ENCODE results near the gene SLC28A1. TPM values are rescaled to one million over a fixed set of nuclear protein-coding genes. Genes with fewer than 3 reads are reported as not detected.

SLC28A1 gene
- total RNA-seq, 1 experiment from 2014 or later = not detected

- no peak overlapping the region for H3K4me3 ChIP-seq (ENCODE audit: low read length)
- no peaks in the 10 kb centered on the region for H3K36me3 ChIP-seq (ENCODE audit: insufficient read depth, low read length)
- H4K20me1 ChIP-seq (ENCODE audit: insufficient read depth, low read depth, low read length) = no peaks in the 10 kb centered on the region
- H3K79me2 ChIP-seq (ENCODE audit: low read length) = no peaks in the 10 kb centered on the region
- no peaks in the 10 kb centered on the region for H3K27me3 ChIP-seq (ENCODE audit: low read length)
- no peaks in the 10 kb centered on the region for H3K9me3 ChIP-seq (ENCODE audit: low read length)
- H3K9ac ChIP-seq (ENCODE audit: low read length) = no peak overlapping the region
- no peaks in the 10 kb centered on the region for H3K4me1 ChIP-seq (ENCODE audit: low read length)
- no peak overlapping the region for H2AFZ ChIP-seq (ENCODE audit: low read length)
- H3K9me2 ChIP-seq (replicated peaks; ENCODE audit: insufficient read depth, low read length) = no peaks in the 10 kb centered on the region
- no peak overlapping the region for H3K27ac ChIP-seq (ENCODE audit: low read length)
- H3K4me2 ChIP-seq (ENCODE audit: low read depth, low read length, poor library complexity, severe bottlenecking) = no peak overlapping the region
- no peak for DNase-seq
These were observed 86.4 kb downstream of the SLC28A1 start for GRCh38 chr15:84970843-84971242.

- no peak overlapping the region for H2AFZ ChIP-seq (ENCODE audit: low read length)
- no peaks in the 10 kb centered on the region for H3K9me3 ChIP-seq (ENCODE audit: low read length)
- DNase-seq = no peak
- H3K4me1 ChIP-seq (ENCODE audit: low read length) = no peaks in the 10 kb centered on the region
- H3K9me2 ChIP-seq (replicated peaks; ENCODE audit: insufficient read depth, low read length) = no peaks in the 10 kb centered on the region
- H3K79me2 ChIP-seq (ENCODE audit: low read length) = no peaks in the 10 kb centered on the region
- H3K27ac ChIP-seq (ENCODE audit: low read length) = no peak overlapping the region
- H3K36me3 ChIP-seq (ENCODE audit: insufficient read depth, low read length) = no peaks in the 10 kb centered on the region
- H3K4me3 ChIP-seq (ENCODE audit: low read length) = no peak overlapping the region
- H3K9ac ChIP-seq (ENCODE audit: low read length) = no peak overlapping the region
- no peak overlapping the region for H3K4me2 ChIP-seq (ENCODE audit: low read depth, low read length, poor library complexity, severe bottlenecking)
- H3K27me3 ChIP-seq (ENCODE audit: low read length) = no peaks in the 10 kb centered on the region
- no peaks in the 10 kb centered on the region for H4K20me1 ChIP-seq (ENCODE audit: insufficient read depth, low read depth, low read length)
These were observed 89.3 kb downstream of the SLC28A1 start for GRCh38 chr15:84973492-84974460.

- no peaks in the 10 kb centered on the region for H3K79me2 ChIP-seq (ENCODE audit: low read length)
- no peak overlapping the region for H3K27ac ChIP-seq (ENCODE audit: low read length)
- no peak overlapping the region for H2AFZ ChIP-seq (ENCODE audit: low read length)
- H3K36me3 ChIP-seq (ENCODE audit: insufficient read depth, low read length) = no peaks in the 10 kb centered on the region
- no peak for DNase-seq
- no peak overlapping the region for H3K4me2 ChIP-seq (ENCODE audit: low read depth, low read length, poor library complexity, severe bottlenecking)
- no peaks in the 10 kb centered on the region for H4K20me1 ChIP-seq (ENCODE audit: insufficient read depth, low read depth, low read length)
- no peaks in the 10 kb centered on the region for H3K9me2 ChIP-seq (replicated peaks; ENCODE audit: insufficient read depth, low read length)
- no peaks in the 10 kb centered on the region for H3K9me3 ChIP-seq (ENCODE audit: low read length)
- H3K4me1 ChIP-seq (ENCODE audit: low read length) = peaks cover 9% of the 10 kb centered on the region
- no peak overlapping the region for H3K4me3 ChIP-seq (ENCODE audit: low read length)
- H3K9ac ChIP-seq (ENCODE audit: low read length) = no peak overlapping the region
- no peaks in the 10 kb centered on the region for H3K27me3 ChIP-seq (ENCODE audit: low read length)
These were observed 91.4 kb downstream of the SLC28A1 start for GRCh38 chr15:84975871-84976351.

GRCh38 chr15:84976746-84977345 is 92.4 kb downstream of the SLC28A1 start:
- Histone ChIP-seq H3K4me1 (ENCODE audit: low read length) (peaks cover 12% of the 10 kb centered on the region), H4K20me1 (ENCODE audit: insufficient read depth, low read depth, low read length) (no peaks in the 10 kb centered on the region), H3K9me3 (ENCODE audit: low read length) (no peaks in the 10 kb centered on the region), H3K9me2 (replicated peaks; ENCODE audit: insufficient read depth, low read length) (no peaks in the 10 kb centered on the region), H3K9ac (ENCODE audit: low read length) (no peak overlapping the region), H2AFZ (ENCODE audit: low read length) (no peak overlapping the region), H3K27me3 (ENCODE audit: low read length) (no peaks in the 10 kb centered on the region), H3K79me2 (ENCODE audit: low read length) (no peaks in the 10 kb centered on the region), H3K27ac (ENCODE audit: low read length) (no peak overlapping the region), H3K4me2 (ENCODE audit: low read depth, low read length, poor library complexity, severe bottlenecking) (no peak overlapping the region), H3K4me3 (ENCODE audit: low read length) (no peak overlapping the region), H3K36me3 (ENCODE audit: insufficient read depth, low read length) (no peaks in the 10 kb centered on the region)
- DNase-seq = no peak

- H4K20me1 ChIP-seq (ENCODE audit: insufficient read depth, low read depth, low read length) = peaks cover 6% of the 10 kb centered on the region; the same call in 1 of the 2 replicates
- H3K27me3 ChIP-seq (ENCODE audit: low read length) = no peaks in the 10 kb centered on the region
- peaks cover 12% of the 10 kb centered on the region for H3K4me1 ChIP-seq (ENCODE audit: low read length)
- H3K79me2 ChIP-seq (ENCODE audit: low read length) = no peaks in the 10 kb centered on the region
- no peak overlapping the region for H2AFZ ChIP-seq (ENCODE audit: low read length)
- no peaks in the 10 kb centered on the region for H3K36me3 ChIP-seq (ENCODE audit: insufficient read depth, low read length)
- H3K9me2 ChIP-seq (replicated peaks; ENCODE audit: insufficient read depth, low read length) = no peaks in the 10 kb centered on the region
- H3K9ac ChIP-seq (ENCODE audit: low read length) = no peak overlapping the region
- H3K4me3 ChIP-seq (ENCODE audit: low read length) = peak overlapping the region; percentile 70; the same call in 1 of the 2 replicates
- no peak for DNase-seq
- peak overlapping the region; percentile 81 for H3K4me2 ChIP-seq (ENCODE audit: low read depth, low read length, poor library complexity, severe bottlenecking)
- H3K9me3 ChIP-seq (ENCODE audit: low read length) = no peaks in the 10 kb centered on the region
- no peak overlapping the region for H3K27ac ChIP-seq (ENCODE audit: low read length)
These were observed 95.2 kb downstream of the SLC28A1 start for GRCh38 chr15:84979651-84980050.

GRCh38 chr15:84980196-84981053 is 96.0 kb downstream of the SLC28A1 start:
- Histone ChIP-seq H3K4me3 (ENCODE audit: low read length) (peak overlapping the region; percentile 70), H3K4me2 (ENCODE audit: low read depth, low read length, poor library complexity, severe bottlenecking) (peak overlapping the region; percentile 81), H3K27ac (ENCODE audit: low read length) (peak overlapping the region; percentile 41), H3K4me1 (ENCODE audit: low read length) (peaks cover 12% of the 10 kb centered on the region), H3K9me2 (replicated peaks; ENCODE audit: insufficient read depth, low read length) (no peaks in the 10 kb centered on the region), H3K9ac (ENCODE audit: low read length) (peak overlapping the region; percentile 76), H3K27me3 (ENCODE audit: low read length) (no peaks in the 10 kb centered on the region), H4K20me1 (ENCODE audit: insufficient read depth, low read depth, low read length) (peaks cover 6% of the 10 kb centered on the region; the same call in 1 of the 2 replicates), H3K36me3 (ENCODE audit: insufficient read depth, low read length) (no peaks in the 10 kb centered on the region), H3K79me2 (ENCODE audit: low read length) (no peaks in the 10 kb centered on the region), H2AFZ (ENCODE audit: low read length) (peak overlapping the region; percentile 91; the same call in 1 of the 2 replicates), H3K9me3 (ENCODE audit: low read length) (no peaks in the 10 kb centered on the region)
- peak; percentile 88 for DNase-seq

- Histone ChIP-seq H3K9ac (ENCODE audit: low read length) (peak overlapping the region; percentile 76), H4K20me1 (ENCODE audit: insufficient read depth, low read depth, low read length) (peaks cover 6% of the 10 kb centered on the region; the same call in 1 of the 2 replicates), H2AFZ (ENCODE audit: low read length) (peak overlapping the region; percentile 91; the same call in 1 of the 2 replicates), H3K36me3 (ENCODE audit: insufficient read depth, low read length) (no peaks in the 10 kb centered on the region), H3K9me2 (replicated peaks; ENCODE audit: insufficient read depth, low read length) (no peaks in the 10 kb centered on the region), H3K79me2 (ENCODE audit: low read length) (no peaks in the 10 kb centered on the region), H3K9me3 (ENCODE audit: low read length) (no peaks in the 10 kb centered on the region), H3K4me1 (ENCODE audit: low read length) (peaks cover 12% of the 10 kb centered on the region), H3K27me3 (ENCODE audit: low read length) (no peaks in the 10 kb centered on the region), H3K27ac (ENCODE audit: low read length) (peak overlapping the region; percentile 41), H3K4me3 (ENCODE audit: low read length) (peak overlapping the region; percentile 70), H3K4me2 (ENCODE audit: low read depth, low read length, poor library complexity, severe bottlenecking) (peak overlapping the region; percentile 81)
- peak; percentile 97 for DNase-seq
These were observed 96.7 kb downstream of the SLC28A1 start for GRCh38 chr15:84981054-84981710.

Data from Karpas-422 (cell line).